ENCODE measurements around the gene EMILIN1. TPM values are rescaled to one million over a fixed set of nuclear protein-coding genes. Genes with fewer than 3 reads are reported as not detected.

EMILIN1 gene
- total RNA-seq, 4 donors from 2014 or later: 27.5 to 62.7 (median 41.2) TPM

DNA sequence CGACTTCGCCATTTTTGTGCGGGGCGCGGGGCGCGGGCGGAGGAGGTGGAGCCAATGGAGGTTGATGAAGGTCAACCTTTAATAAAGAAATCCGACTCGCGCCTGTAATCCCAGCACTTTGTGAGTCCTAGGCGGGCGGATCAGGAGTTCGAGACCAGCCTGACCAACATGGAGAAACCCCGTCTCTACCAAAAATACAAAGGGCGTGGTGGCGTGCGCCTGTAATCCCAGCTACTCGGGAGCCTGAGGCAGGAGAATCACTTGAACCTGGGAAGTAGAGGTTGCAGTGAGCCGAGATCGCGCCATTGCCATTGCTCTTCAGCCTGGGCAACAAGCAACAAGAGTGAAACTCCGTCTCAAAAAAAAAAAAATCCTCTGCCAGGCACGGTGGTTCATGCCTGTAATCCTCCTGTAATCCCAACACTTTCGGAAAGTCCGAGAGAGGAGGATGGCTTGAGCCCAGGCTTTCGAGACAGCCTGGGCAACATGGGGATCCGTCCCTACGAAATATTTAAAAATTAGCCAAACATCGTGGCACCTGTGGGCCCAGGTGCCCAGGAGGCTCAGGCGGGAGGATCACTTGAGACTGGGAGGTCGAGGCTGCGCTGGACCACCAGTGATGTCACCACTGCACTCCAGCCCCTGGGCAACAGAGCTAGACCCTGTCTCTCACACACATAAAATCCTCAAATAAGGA is 56.5 kb downstream of the EMILIN1 start:
- ATAC-seq (ENCODE audit: low FRiP score) (no peak), DNase-seq (ENCODE audit: low spot score) (no peak)
- TF ChIP-seq CTCF (IDR thresholded peaks at IDR 0.05): no peak

GRCh38 chr2:27135478-27135955 is 57.1 kb downstream of the EMILIN1 start:
- TF ChIP-seq CTCF (IDR thresholded peaks at IDR 0.05): no peak
- no peak for ATAC-seq (ENCODE audit: low FRiP score)
- no peak for DNase-seq (ENCODE audit: low spot score)

Other genes with a start within 250 kb of the EMILIN1 start
- gene DPYSL5, start 230.5 kb upstream of the EMILIN1 start, total RNA-seq: not detected
- gene MAPRE3, start 108.0 kb upstream of the EMILIN1 start, total RNA-seq: 10 to 100 TPM; 11.5 to 24.2 (median 12.3) TPM
- 10 to 100 TPM; 52.4 to 76.0 (median 64.7) TPM for gene TMEM214, start 45.6 kb upstream of the EMILIN1 start, total RNA-seq
- gene AGBL5, start 26.9 kb upstream of the EMILIN1 start, total RNA-seq: 10 to 100 TPM in 2 of 4 donors, 1 to 10 TPM in 2; 6.8 to 14.4 (median 10.3) TPM
- 100 to 1,000 TPM; 221 to 396 (median 282) TPM for gene OST4, start 7.0 kb upstream of the EMILIN1 start, total RNA-seq
- gene KHK, start 8.2 kb downstream of the EMILIN1 start, total RNA-seq: 1 to 10 TPM; 1.6 to 3.3 (median 2.1) TPM
- gene CGREF1, start 40.5 kb downstream of the EMILIN1 start, total RNA-seq: 1 to 10 TPM; 1.3 to 9.3 (median 5.5) TPM
- gene ABHD1, start 45.2 kb downstream of the EMILIN1 start, total RNA-seq: 1 to 10 TPM in 1 of 4 donors, under 1 TPM in 2, not detected in 1; 0.50 to 1.1 (median 0.65) TPM
- gene PREB, start 56.0 kb downstream of the EMILIN1 start, total RNA-seq: 10 to 100 TPM; 60.7 to 76.5 (median 65.7) TPM
- gene PRR30, start 60.8 kb downstream of the EMILIN1 start, total RNA-seq: not detected
- gene TCF23, start 70.4 kb downstream of the EMILIN1 start, total RNA-seq: under 1 TPM in 2 of 4 donors, not detected in 2; 0.12 to 0.56 TPM
- gene ATRAID, start 133.4 kb downstream of the EMILIN1 start, total RNA-seq: 100 to 1,000 TPM; 114 to 197 (median 157) TPM
- gene SLC5A6, start 133.7 kb downstream of the EMILIN1 start, total RNA-seq: 100 to 1,000 TPM in 1 of 4 donors, 10 to 100 TPM in 3; 37.4 to 106 (median 83.6) TPM
- gene CAD, start 138.8 kb downstream of the EMILIN1 start, total RNA-seq: 10 to 100 TPM; 14.6 to 29.3 (median 24.7) TPM
- not detected for gene SLC30A3, start 184.4 kb downstream of the EMILIN1 start, total RNA-seq
- under 1 TPM in 1 of 4 donors, not detected in 3; 0.79 TPM for gene DNAJC5G, start 196.8 kb downstream of the EMILIN1 start, total RNA-seq
- gene TRIM54, start 203.8 kb downstream of the EMILIN1 start, total RNA-seq: 1 to 10 TPM in 1 of 4 donors, not detected in 3; 2.5 TPM
- 1 to 10 TPM; 1.4 to 4.9 (median 2.3) TPM for gene UCN, start 229.8 kb downstream of the EMILIN1 start, total RNA-seq
- 10 to 100 TPM; 63.0 to 97.8 (median 77.2) TPM for gene MPV17, start 244.5 kb downstream of the EMILIN1 start, total RNA-seq